Inflammatory macrophage treated with lipopolysaccharide for 4 hours (primary cell): ENCODE results near the gene GLT8D1.

Experiments used
- DNase-seq: peaks from one replicate; pipeline ENCODE4 v3.0.0-alpha.2; 2020

GLT8D1 gene

GRCh38 chr3:52678265-52679198 lies 27.1 kb downstream of the GLT8D1 start:
- DNase-seq = peak; percentile 19

GRCh38 chr3:52676201-52676600 lies 29.4 kb downstream of the GLT8D1 start:
- peak; percentile 43 for DNase-seq

- DNase-seq = no peak
Observed at GRCh38 chr3:52671676-52672075, 33.9 kb downstream of the GLT8D1 start.

GRCh38 chr3:52670621-52671521 lies 34.7 kb downstream of the GLT8D1 start:
- DNase-seq = peak; percentile 80

- no peak for DNase-seq
Observed at GRCh38 chr3:52663098-52663497, 42.5 kb downstream of the GLT8D1 start.

GRCh38 chr3:52660046-52660445 lies 45.5 kb downstream of the GLT8D1 start:
- DNase-seq = no peak

- no peak for DNase-seq
Observed at GRCh38 chr3:52655895-52656294, 49.7 kb downstream of the GLT8D1 start.

- DNase-seq = no peak
Observed at GRCh38 chr3:52651592-52651991, 54.0 kb downstream of the GLT8D1 start.

- DNase-seq = no peak
Observed at GRCh38 chr3:52650439-52650838, 55.2 kb downstream of the GLT8D1 start.

GRCh38 chr3:52649461-52650210 lies 56.0 kb downstream of the GLT8D1 start:
- DNase-seq = no peak

- DNase-seq = no peak
Observed at GRCh38 chr3:52645549-52645948, 60.0 kb downstream of the GLT8D1 start.
